B cell (primary cell): ENCODE results near the gene ERVFRD-1. TPM values are rescaled to one million over a fixed set of nuclear protein-coding genes. Genes with fewer than 3 reads are reported as not detected.

Experiments used
- ATAC-seq: fragments of 200-7000 bp; cut with Tn5 transposase; one replicate; pipeline ENCODE4 v1.10.0; 2021; ENCODE audit warnings: low read depth, mild to moderate bottlenecking, moderate number of reproducible peaks, moderate library complexity
- CTCF ChIA-PET: fragments of 350-600 bp; sonication (Branson Sonifier 250); formaldehyde crosslinking; loops from one replicate; lab custom pipeline; 2021; ENCODE audit warnings: antibody characterized with exemption, inconsistent platforms; lab: Charles Lee
- POLR2A ChIA-PET: fragments of 350-600 bp; sonication (Branson Sonifier 250); formaldehyde crosslinking; loops from one replicate; lab custom pipeline; 2021; ENCODE audit warnings: antibody characterized with exemption; lab: Charles Lee
- DNase-seq: peaks from one replicate; pipeline ENCODE4 v3.0.0; 2013
- H2AFZ ChIP-seq: 2 replicates; pipeline ENCODE4 v1.6.1; 2012; ENCODE audit warnings: mild to moderate bottlenecking, low read depth, low read length; ENCODE audit not compliant: insufficient read depth, poor library complexity, severe bottlenecking
- H3K27ac ChIP-seq, 2 donors: 1 replicate in 1 of 2; 2 replicates in 1 of 2; pipeline ENCODE4 v1.5.1; 2012 to 2013; ENCODE audit warnings: low read length in 2 of 2, mild to moderate bottlenecking in 2 of 2, moderate library complexity in 1 of 2
- H3K27me3 ChIP-seq, 4 experiments: fragments of 200-600 bp in 1 of 4; sonication (generic) in 1 of 4; replicated peaks in 1 of 4; 1 replicate in 2 of 4; 2 replicates in 2 of 4; pipeline versions ENCODE4 v1.6.1 to v1.7.0; 2013 to 2016; ENCODE audit warnings: low read length in 3 of 4, mild to moderate bottlenecking in 2 of 4, mixed read lengths in 1 of 4, moderate library complexity in 1 of 4; ENCODE audit not compliant: insufficient read depth in 4 of 4, control insufficient read depth in 3 of 4; ENCODE audit errors: control extremely low read depth in 1 of 4
- H3K36me3 ChIP-seq, 2 experiments: replicated peaks in 1 of 2; 1 replicate in 1 of 2; 2 replicates in 1 of 2; pipeline versions ENCODE4 v1.6.1 to v1.7.1; 2013; ENCODE audit warnings: low read length in 1 of 2; ENCODE audit not compliant: insufficient read depth in 2 of 2, control insufficient read depth in 1 of 2; ENCODE audit errors: control extremely low read depth in 1 of 2, extremely low read depth in 1 of 2
- H3K4me1 ChIP-seq, 2 donors: fragments of 200-600 bp in 1 of 2; sonication (generic) in 1 of 2; 1 replicate in 1 of 2; 2 replicates in 1 of 2; pipeline versions ENCODE4 v1.5.1 to v1.6.1; 2013 to 2017; ENCODE audit warnings: low read length in 2 of 2; ENCODE audit not compliant: control insufficient read depth in 2 of 2, insufficient read depth in 2 of 2
- H3K4me2 ChIP-seq: replicated peaks from 2 replicates; pipeline ENCODE3; 2012; ENCODE audit warnings: mild to moderate bottlenecking, low read depth, low read length; ENCODE audit not compliant: poor library complexity, severe bottlenecking
- H3K4me3 ChIP-seq, 5 experiments: fragments of 200-600 bp in 1 of 5; sonication (generic) in 1 of 5; 1 replicate in 3 of 5; 2 replicates in 2 of 5; pipeline versions ENCODE4 v1.5.1 to v1.7.0; 2011 to 2016; ENCODE audit warnings: low read length in 4 of 5, mild to moderate bottlenecking in 4 of 5, low read depth in 2 of 5, control low read depth in 1 of 5, moderate library complexity in 1 of 5; ENCODE audit not compliant: insufficient read depth in 1 of 5; ENCODE audit errors: control extremely low read depth in 1 of 5, extremely low read depth in 1 of 5
- H3K79me2 ChIP-seq: fragments of 200-600 bp; sonication (generic); one replicate; pipeline ENCODE4 v1.6.0; 2016; ENCODE audit warnings: low read length; ENCODE audit not compliant: control insufficient read depth, insufficient read depth
- H3K9ac ChIP-seq: fragments of 200-600 bp; sonication (generic); 2 replicates; pipeline ENCODE4 v1.6.1; 2017; ENCODE audit warnings: mild to moderate bottlenecking, low read length, moderate library complexity
- H3K9me3 ChIP-seq, 3 donors: one replicate each; pipeline versions ENCODE4 v1.6.1 to v1.7.1; 2013; ENCODE audit warnings: low read length in 2 of 3; ENCODE audit not compliant: control insufficient read depth in 2 of 3, insufficient read depth in 1 of 3; ENCODE audit errors: control extremely low read depth in 1 of 3
- H4K20me1 ChIP-seq: 2 replicates; pipeline ENCODE4 v1.6.0; 2012; ENCODE audit warnings: mild to moderate bottlenecking, low read length; ENCODE audit not compliant: insufficient read depth, control insufficient read depth, poor library complexity, severe bottlenecking
- H3K27ac Mint-ChIP-seq: one replicate; pipeline ENCODE4 v1.8.0; 2021; ENCODE audit warnings: mixed read lengths
- H3K27me3 Mint-ChIP-seq: one replicate; pipeline ENCODE4 v1.8.0; 2021; ENCODE audit warnings: mixed read lengths
- H3K4me1 Mint-ChIP-seq: one replicate; pipeline ENCODE4 v1.8.0; 2021; ENCODE audit warnings: mixed read lengths
- H3K4me3 Mint-ChIP-seq: one replicate; pipeline ENCODE4 v1.8.0; 2021; ENCODE audit warnings: mixed read lengths
- H3K9me3 Mint-ChIP-seq: one replicate; pipeline ENCODE4 v1.8.0; 2022; ENCODE audit warnings: mixed read lengths; ENCODE audit not compliant: insufficient read depth
- EZH2 ChIP-seq: IDR thresholded peaks from 2 replicates; pipeline ENCODE4 v1.6.1; 2012; ENCODE audit warnings: borderline replicate concordance, low read depth, mild to moderate bottlenecking, moderate library complexity, low read length; ENCODE audit not compliant: insufficient read depth, poor library complexity, severe bottlenecking
- WGBS: methylation state at CpG from one replicate; pipeline ENCODE4 v1.1.5; 2013; ENCODE audit warnings: missing lambda C conversion rate; ENCODE audit not compliant: insufficient coverage; 5-methylcytosine and 5-hydroxymethylcytosine counted together
- intact Hi-C: fragments of 100-400 bp; cut with micrococcal nuclease; formaldehyde crosslinking; loops from one replicate; pipeline ENCODE4 v1.10.0; 2022
- polyA plus RNA-seq: library from polyadenylated mRNA; depleted of rRNA; stranded (reverse); fragments of >200 nt; gene quantifications from 2 replicates; pipeline ENCODE4 v1.2.3, GENCODE V29; 2012
- total RNA-seq, 2 donors: library from RNA; stranded (reverse); fragments of 120-200 nt in 1 of 2; gene quantifications; 1 replicate in 1 of 2; 2 replicates in 1 of 2; pipeline versions ENCODE4 v1.2.3 to v1.2.4, GENCODE V29; 2013 to 2022
- TF ChIP-seq, protein P1 (sequence below): fragments of 200-600 bp; IDR thresholded peaks from one replicate; pipeline ENCODE4 v1.8.0; 2022; ENCODE audit warnings: antibody characterized with exemption, mild to moderate bottlenecking

The ERVFRD-1 gene
- total and polyA plus RNA-seq, 2 donors (not counting 1 experiment from before 2014, with no cell fraction given), result not detected

DNA sequence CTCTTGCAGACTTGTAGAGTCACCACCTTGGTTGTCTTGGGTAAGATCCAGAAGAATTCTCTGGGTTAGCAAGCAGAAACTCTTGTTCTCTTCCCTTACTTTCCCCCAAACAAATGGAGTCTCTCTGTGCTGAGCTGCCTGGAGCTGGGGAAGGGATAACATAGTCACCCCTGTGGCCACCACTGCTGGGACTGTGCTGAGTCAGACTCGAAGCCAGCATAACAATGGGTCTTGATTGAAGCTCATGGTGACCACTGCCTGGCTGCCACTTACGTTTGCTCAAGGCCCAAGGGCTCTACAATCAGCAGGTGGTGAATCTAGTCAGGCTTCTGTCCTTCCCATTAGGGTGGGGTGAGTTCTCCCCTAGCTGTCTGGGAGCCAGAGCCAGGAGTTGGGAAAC, 15.4 kb upstream of the ERVFRD-1 start:
- H3K79me2 ChIP-seq, result peaks cover 19% of the 10 kb centered on the region

DNA sequence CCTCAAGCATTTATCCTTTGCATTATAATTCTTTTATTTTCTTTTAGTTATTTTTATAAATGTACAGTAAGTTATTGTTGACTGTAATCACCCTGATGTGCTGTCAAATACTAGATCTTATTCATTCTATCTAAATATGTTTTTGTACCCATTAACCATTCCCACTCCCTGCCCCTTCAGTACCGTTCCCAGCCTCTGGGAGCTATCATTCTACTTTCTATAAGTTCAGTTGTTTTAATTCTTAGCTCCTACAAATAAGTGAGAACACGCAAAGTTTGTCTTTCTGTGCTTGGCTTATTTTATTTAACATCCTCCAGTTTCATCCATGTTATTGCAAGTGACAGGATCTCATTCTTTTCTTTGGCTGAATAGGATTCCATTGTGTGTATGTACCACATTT, 12.5 kb upstream of the ERVFRD-1 start:
- Histone ChIP-seq H4K20me1 (no peaks in the 10 kb centered on the region), H3K27ac (no peak overlapping the region), H3K4me3 (no peak overlapping the region), H3K27me3 (no peaks in the 10 kb centered on the region), H3K9ac (no peak overlapping the region), H3K4me1 (no peaks in the 10 kb centered on the region), H3K9me3 (no peaks in the 10 kb centered on the region), H2AFZ (no peak overlapping the region), H3K79me2 (peaks cover 26% of the 10 kb centered on the region), H3K36me3 (peaks cover 0 to 4% of the 10 kb centered on the region in 2 experiments), H3K4me2 (no peak overlapping the region)
- intact Hi-C loops, result no loop called here
- peaks cover 4% of the 10 kb centered on the region for H3K4me1 Mint-ChIP-seq
- ATAC-seq (no peak), DNase-seq (no peak)
- no peaks in the 10 kb centered on the region for H3K9me3 Mint-ChIP-seq
- 100% methylated on average over 1 of the region's 2 CpGs for WGBS
- H3K27me3 Mint-ChIP-seq, result no peaks in the 10 kb centered on the region
- TF ChIP-seq, protein P1, sequence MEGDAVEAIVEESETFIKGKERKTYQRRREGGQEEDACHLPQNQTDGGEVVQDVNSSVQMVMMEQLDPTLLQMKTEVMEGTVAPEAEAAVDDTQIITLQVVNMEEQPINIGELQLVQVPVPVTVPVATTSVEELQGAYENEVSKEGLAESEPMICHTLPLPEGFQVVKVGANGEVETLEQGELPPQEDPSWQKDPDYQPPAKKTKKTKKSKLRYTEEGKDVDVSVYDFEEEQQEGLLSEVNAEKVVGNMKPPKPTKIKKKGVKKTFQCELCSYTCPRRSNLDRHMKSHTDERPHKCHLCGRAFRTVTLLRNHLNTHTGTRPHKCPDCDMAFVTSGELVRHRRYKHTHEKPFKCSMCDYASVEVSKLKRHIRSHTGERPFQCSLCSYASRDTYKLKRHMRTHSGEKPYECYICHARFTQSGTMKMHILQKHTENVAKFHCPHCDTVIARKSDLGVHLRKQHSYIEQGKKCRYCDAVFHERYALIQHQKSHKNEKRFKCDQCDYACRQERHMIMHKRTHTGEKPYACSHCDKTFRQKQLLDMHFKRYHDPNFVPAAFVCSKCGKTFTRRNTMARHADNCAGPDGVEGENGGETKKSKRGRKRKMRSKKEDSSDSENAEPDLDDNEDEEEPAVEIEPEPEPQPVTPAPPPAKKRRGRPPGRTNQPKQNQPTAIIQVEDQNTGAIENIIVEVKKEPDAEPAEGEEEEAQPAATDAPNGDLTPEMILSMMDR, result no peak
- no peak for TF ChIP-seq EZH2
- no peak overlapping the region for H3K27ac Mint-ChIP-seq
- POLR2A ChIA-PET, result no interaction called here
- H3K4me3 Mint-ChIP-seq, result no peak overlapping the region
- CTCF ChIA-PET, result no interaction called here

More for the DNA sequence above, 15.4 kb upstream of the ERVFRD-1 start:
- Histone ChIP-seq H3K4me1 (peaks cover 4 to 6% of the 10 kb centered on the region in 2 donors), H3K27ac (no peak overlapping the region), H2AFZ (no peak overlapping the region), H3K36me3 (no peaks in the 10 kb centered on the region), H3K9me3 (no peaks in the 10 kb centered on the region), H3K27me3 (no peaks in the 10 kb centered on the region), H3K9ac (no peak overlapping the region), H4K20me1 (no peaks in the 10 kb centered on the region), H3K4me2 (no peak overlapping the region), H3K4me3 (no peak overlapping the region)
- WGBS, result 96% methylated on average over 2 of the region's 2 CpGs
- no peak overlapping the region for H3K4me3 Mint-ChIP-seq
- DNase-seq (no peak), ATAC-seq (no peak)
- no peak overlapping the region for H3K27ac Mint-ChIP-seq
- H3K4me1 Mint-ChIP-seq, result peaks cover 11% of the 10 kb centered on the region
- POLR2A ChIA-PET, result no interaction called here
- intact Hi-C loops, result no loop called here
- CTCF ChIA-PET, result no interaction called here
- TF ChIP-seq EZH2, result no peak
- TF ChIP-seq, protein P1, result no peak
- no peaks in the 10 kb centered on the region for H3K27me3 Mint-ChIP-seq
- no peaks in the 10 kb centered on the region for H3K9me3 Mint-ChIP-seq
